Neural cell (in vitro differentiated cells): ENCODE results near the gene RILPL1. TPM values are rescaled to one million over a fixed set of nuclear protein-coding genes. Genes with fewer than 3 reads are reported as not detected.
"Not testable (repeated sequence)": the region's sequence is repeated elsewhere in the genome, so short reads cannot be mapped to it uniquely, and the experiment has no call there.

Experiments used
- H2AFZ ChIP-seq: fragments of 200-600, 300-800 bp; sonication (generic), shearing (Covaris generic); 2 replicates; pipeline ENCODE4 v1.6.0; 2014; ENCODE audit warnings: low read depth, mild to moderate bottlenecking, antibody characterized with exemption, low read length, moderate library complexity
- H3F3A ChIP-seq: fragments of 200-600 bp; shearing (Covaris generic); 2 replicates; pipeline ENCODE4 v1.6.1; 2016; ENCODE audit warnings: mild to moderate bottlenecking, moderate library complexity, mixed read lengths, antibody characterized with exemption, low read length; ENCODE audit not compliant: insufficient read depth, poor library complexity, severe bottlenecking
- H3K27ac ChIP-seq: fragments of 200-600, 300-800 bp; sonication (generic), shearing (Covaris generic); 2 replicates; pipeline ENCODE4 v1.5.1; 2014; ENCODE audit warnings: mild to moderate bottlenecking, low read length, moderate library complexity
- H3K27me3 ChIP-seq: fragments of 300-800, 200-600 bp; sonication (generic), shearing (Covaris generic); 2 replicates; pipeline ENCODE4 v1.6.0; 2014; ENCODE audit warnings: mild to moderate bottlenecking, low read depth, low read length, moderate library complexity; ENCODE audit not compliant: insufficient read depth
- H3K36me3 ChIP-seq: fragments of 300-800, 200-600 bp; sonication (generic), shearing (Covaris generic); 2 replicates; pipeline ENCODE4 v1.5.1; 2014; ENCODE audit warnings: mild to moderate bottlenecking, antibody characterized with exemption, low read length, moderate library complexity; ENCODE audit not compliant: insufficient read depth
- H3K4me2 ChIP-seq: fragments of 300-800, 200-600 bp; sonication (generic), shearing (Covaris generic); 2 replicates; pipeline ENCODE4 v1.6.0; 2014; ENCODE audit warnings: mild to moderate bottlenecking, low read length
- H3K4me3 ChIP-seq: fragments of 300-800, 200-600 bp; sonication (generic), shearing (Covaris generic); 2 replicates; pipeline ENCODE4 v1.5.1; 2014; ENCODE audit warnings: mild to moderate bottlenecking, low read length, moderate library complexity
- H3K79me2 ChIP-seq: fragments of 200-600 bp; shearing (Covaris generic); replicated peaks from 2 replicates; pipeline ENCODE4 v1.6.0; 2014; ENCODE audit warnings: mild to moderate bottlenecking, low read length, moderate library complexity; ENCODE audit not compliant: insufficient read depth
- H3K9ac ChIP-seq: fragments of 300-800, 200-600 bp; sonication (generic), shearing (Covaris generic); 2 replicates; pipeline ENCODE4 v1.6.1; 2016; ENCODE audit warnings: mild to moderate bottlenecking, low read length, mixed read lengths
- H3K9me2 ChIP-seq: fragments of 200-600 bp; shearing (Covaris generic); 2 replicates; pipeline ENCODE4 v1.6.1; 2016; ENCODE audit warnings: mild to moderate bottlenecking, low read length, mixed read lengths; ENCODE audit not compliant: insufficient read depth
- H3K9me3 ChIP-seq: fragments of 200-600, 300-800 bp; sonication (generic), shearing (Covaris generic); 2 replicates; pipeline ENCODE4 v1.6.1; 2016; ENCODE audit warnings: mild to moderate bottlenecking, mixed run types, low read length, moderate library complexity, mixed read lengths
- H4K20me1 ChIP-seq: fragments of 200-600 bp; shearing (Covaris generic); 2 replicates; pipeline ENCODE4 v1.6.1; 2016; ENCODE audit warnings: mild to moderate bottlenecking, mixed run types; ENCODE audit not compliant: insufficient read depth
- EP300 ChIP-seq: fragments of 450-650 bp; conservative IDR thresholded peaks from 2 replicates; pipeline ENCODE4 v1.6.1; 2014; ENCODE audit warnings: antibody characterized with exemption, mild to moderate bottlenecking, moderate library complexity; ENCODE audit not compliant: poor library complexity, severe bottlenecking
- EZH2 ChIP-seq: fragments of 200-600, 300-800 bp; shearing (Covaris generic), sonication (generic); IDR thresholded peaks from 2 replicates; pipeline ENCODE4 v1.6.1; 2014; ENCODE audit warnings: antibody characterized with exemption, low read length, borderline replicate concordance, mild to moderate bottlenecking; ENCODE audit not compliant: insufficient read depth, poor library complexity, severe bottlenecking
- MXI1 ChIP-seq: fragments of 450-650 bp; conservative IDR thresholded peaks from 2 replicates; pipeline ENCODE4 v1.6.1; 2014; ENCODE audit warnings: antibody characterized with exemption, mild to moderate bottlenecking; ENCODE audit not compliant: poor library complexity, severe bottlenecking
- POLR2AphosphoS5 ChIP-seq: IDR thresholded peaks from 2 replicates; pipeline ENCODE4 v1.6.1; 2012
- RAD21 ChIP-seq: fragments of 450-650 bp; conservative IDR thresholded peaks from 2 replicates; pipeline ENCODE4 v1.6.1; 2014; ENCODE audit warnings: antibody characterized with exemption, mild to moderate bottlenecking, moderate library complexity
- REST ChIP-seq: IDR thresholded peaks from 2 replicates; pipeline ENCODE4 v1.6.1; 2012; ENCODE audit warnings: borderline replicate concordance
- SMC3 ChIP-seq: fragments of 450-650 bp; conservative IDR thresholded peaks from 2 replicates; pipeline ENCODE4 v1.6.1; 2014; ENCODE audit warnings: antibody characterized with exemption, mild to moderate bottlenecking, moderate library complexity; ENCODE audit not compliant: poor library complexity
- TAF1 ChIP-seq: IDR thresholded peaks from 2 replicates; pipeline ENCODE4 v1.6.1; 2012; ENCODE audit warnings: low read depth
- polyA plus RNA-seq: library from polyadenylated mRNA; depleted of rRNA; stranded (reverse); fragments of >200 nt; gene quantifications from 2 replicates; pipeline ENCODE4 v1.2.3, GENCODE V29; 2014
- TF ChIP-seq, protein P1 (sequence below): fragments of 450-650 bp; IDR thresholded peaks from 2 replicates; pipeline ENCODE4 v1.5.1; 2014; ENCODE audit warnings: antibody characterized with exemption, mild to moderate bottlenecking, moderate library complexity; ENCODE audit not compliant: poor library complexity, severe bottlenecking

The RILPL1 gene
- polyA plus RNA-seq, 1 donor from 2014 or later, result 1.4 TPM

DNA sequence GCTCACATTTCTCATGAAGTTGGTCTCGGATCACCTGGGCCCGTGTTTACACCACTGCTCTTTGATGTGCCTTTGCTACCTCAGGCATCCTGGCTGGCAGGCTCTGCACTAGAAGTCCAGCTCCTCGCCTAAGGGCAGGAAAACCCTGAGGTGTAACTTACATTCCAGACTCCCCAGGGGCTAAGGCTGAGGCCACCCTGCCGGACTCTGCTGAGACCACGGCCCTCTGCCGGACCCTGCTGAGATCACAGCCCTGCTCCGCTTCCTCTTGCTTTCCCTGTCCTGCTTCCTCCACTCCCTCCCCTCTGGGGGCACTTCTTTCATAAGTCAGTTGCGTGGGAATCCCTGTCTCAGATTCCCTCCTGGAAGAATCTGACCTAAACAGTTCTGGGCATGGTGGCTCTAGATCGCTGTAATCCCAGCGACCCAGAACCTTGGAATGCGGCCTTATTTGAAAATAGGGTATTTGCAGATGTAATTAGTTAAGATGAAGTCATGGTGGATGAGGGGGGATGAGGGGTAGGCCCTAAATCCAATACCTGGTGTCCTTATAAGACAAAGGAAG is 17.2 kb downstream of the RILPL1 start:
- TF ChIP-seq, protein P1, sequence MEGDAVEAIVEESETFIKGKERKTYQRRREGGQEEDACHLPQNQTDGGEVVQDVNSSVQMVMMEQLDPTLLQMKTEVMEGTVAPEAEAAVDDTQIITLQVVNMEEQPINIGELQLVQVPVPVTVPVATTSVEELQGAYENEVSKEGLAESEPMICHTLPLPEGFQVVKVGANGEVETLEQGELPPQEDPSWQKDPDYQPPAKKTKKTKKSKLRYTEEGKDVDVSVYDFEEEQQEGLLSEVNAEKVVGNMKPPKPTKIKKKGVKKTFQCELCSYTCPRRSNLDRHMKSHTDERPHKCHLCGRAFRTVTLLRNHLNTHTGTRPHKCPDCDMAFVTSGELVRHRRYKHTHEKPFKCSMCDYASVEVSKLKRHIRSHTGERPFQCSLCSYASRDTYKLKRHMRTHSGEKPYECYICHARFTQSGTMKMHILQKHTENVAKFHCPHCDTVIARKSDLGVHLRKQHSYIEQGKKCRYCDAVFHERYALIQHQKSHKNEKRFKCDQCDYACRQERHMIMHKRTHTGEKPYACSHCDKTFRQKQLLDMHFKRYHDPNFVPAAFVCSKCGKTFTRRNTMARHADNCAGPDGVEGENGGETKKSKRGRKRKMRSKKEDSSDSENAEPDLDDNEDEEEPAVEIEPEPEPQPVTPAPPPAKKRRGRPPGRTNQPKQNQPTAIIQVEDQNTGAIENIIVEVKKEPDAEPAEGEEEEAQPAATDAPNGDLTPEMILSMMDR, result no peak
- no peak overlapping the region for H3K9ac ChIP-seq
- no peaks in the 10 kb centered on the region for H3K9me3 ChIP-seq
- no peak overlapping the region for H3K4me3 ChIP-seq
- H3K9me2 ChIP-seq, result no peaks in the 10 kb centered on the region
- no peaks in the 10 kb centered on the region for H3K79me2 ChIP-seq
- no peaks in the 10 kb centered on the region for H3K27me3 ChIP-seq
- H3K27ac ChIP-seq, result no peak overlapping the region
- H3K36me3 ChIP-seq, result no peaks in the 10 kb centered on the region
- H3F3A ChIP-seq, result no peaks in the 10 kb centered on the region
- H4K20me1 ChIP-seq, result no peaks in the 10 kb centered on the region
- H2AFZ ChIP-seq, result no peak overlapping the region
- H3K4me2 ChIP-seq, result no peak overlapping the region

- not testable (repeated sequence) for H3K27ac ChIP-seq, H3K9me2 ChIP-seq, H2AFZ ChIP-seq, H3K4me2 ChIP-seq, H3K9ac ChIP-seq, H3K9me3 ChIP-seq, H3K4me3 ChIP-seq, H3K79me2 ChIP-seq, H3K36me3 ChIP-seq, H4K20me1 ChIP-seq, H3F3A ChIP-seq, H3K27me3 ChIP-seq
These were observed 18.8 kb downstream of the RILPL1 start for GRCh38 chr12:123514582-123515221.

DNA sequence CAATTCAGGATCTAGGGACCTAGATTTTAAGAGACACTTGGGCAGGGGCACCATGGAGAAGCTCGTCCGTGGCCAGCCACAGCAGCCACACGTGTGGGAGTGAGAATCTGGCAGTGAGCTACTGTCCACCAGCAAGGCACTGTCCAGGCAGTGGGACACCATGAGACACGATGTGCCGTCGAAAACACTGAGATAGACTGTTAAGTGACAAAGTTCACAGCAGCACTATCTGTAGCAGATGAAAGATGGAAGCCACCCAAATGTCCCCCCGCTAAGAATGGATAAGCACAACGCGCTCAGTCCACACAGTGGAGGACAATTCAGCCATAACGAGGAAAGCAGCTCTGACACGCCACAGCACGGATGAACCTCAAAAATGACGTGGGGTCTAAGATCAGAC is 19.7 kb downstream of the RILPL1 start:
- Histone ChIP-seq H3K9me2 (no peaks in the 10 kb centered on the region), H3K4me2 (no peak overlapping the region), H4K20me1 (no peaks in the 10 kb centered on the region), H3K79me2 (no peaks in the 10 kb centered on the region), H3K4me3 (no peak overlapping the region), H3K9ac (no peak overlapping the region), H2AFZ (no peak overlapping the region), H3K27ac (no peak overlapping the region), H3K27me3 (no peaks in the 10 kb centered on the region), H3K36me3 (no peaks in the 10 kb centered on the region), H3F3A (no peaks in the 10 kb centered on the region), H3K9me3 (no peaks in the 10 kb centered on the region)
- TF ChIP-seq EP300 (no peak), EZH2 (no peak), REST (no peak), RAD21 (no peak), SMC3 (no peak), MXI1 (no peak), POLR2AphosphoS5 (no peak), TAF1 (no peak)
- TF ChIP-seq, protein P1, result no peak
